Activated naive CD4-positive, alpha-beta T cell treated with anti-CD3 and anti-CD28 coated beads, Interleukin-2, amount 10 ng/mL, durations not matched to agents 7 days and 5 days (primary cell): Measurements from ENCODE around the gene SAMD4B.
A peak's percentile ranks its signal among the peaks of the same experiment; 100 is the strongest.

ENCODE experiments used
- CTCF ChIA-PET: fragments of 350-600 bp; sonication (Branson Sonifier 250); formaldehyde crosslinking; loops from one replicate; lab custom pipeline; 2021; ENCODE audit warnings: antibody characterized with exemption; lab: Charles Lee
- DNase-seq: peaks from one replicate; pipeline ENCODE4 v3.0.0-alpha.2; 2020
- H3K27ac Mint-ChIP-seq: one replicate; pipeline ENCODE4 v1.8.0; 2021; ENCODE audit warnings: mild to moderate bottlenecking, moderate library complexity, mixed read lengths
- H3K27me3 Mint-ChIP-seq: one replicate; pipeline ENCODE4 v1.8.0; 2021; ENCODE audit warnings: mild to moderate bottlenecking, mixed read lengths
- H3K36me3 Mint-ChIP-seq: one replicate; pipeline ENCODE4 v1.8.0; 2021; ENCODE audit warnings: mixed read lengths
- H3K4me1 Mint-ChIP-seq: one replicate; pipeline ENCODE4 v1.8.0; 2021; ENCODE audit warnings: mixed read lengths
- H3K4me3 Mint-ChIP-seq: one replicate; pipeline ENCODE4 v1.8.0; 2021; ENCODE audit warnings: mild to moderate bottlenecking, moderate library complexity, mixed read lengths
- H3K9me3 Mint-ChIP-seq: one replicate; pipeline ENCODE4 v1.8.0; 2021; ENCODE audit warnings: mixed read lengths

Gene SAMD4B

DNA sequence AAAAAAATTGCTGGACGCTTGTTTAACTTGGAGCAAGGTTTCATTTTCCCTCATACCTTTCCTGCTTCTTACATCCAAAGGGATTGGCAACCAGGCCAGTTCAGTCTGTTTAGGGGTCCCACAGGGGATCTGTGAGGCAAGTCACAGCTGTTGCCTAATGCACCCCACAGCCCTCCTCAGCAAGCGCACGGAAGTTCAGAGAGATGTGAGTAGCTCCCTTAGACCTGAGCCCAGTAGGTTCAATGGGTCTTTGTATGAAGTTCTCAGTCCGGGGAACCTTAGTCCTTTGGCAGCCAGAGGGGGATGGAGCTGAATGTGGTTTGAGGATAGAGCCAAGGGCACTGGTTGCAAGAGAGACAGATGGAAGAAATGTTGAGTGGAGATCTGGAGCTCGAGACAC, 13.0 kb downstream of the SAMD4B start:
- H3K4me3 Mint-ChIP-seq, result no peak overlapping the region
- H3K27me3 Mint-ChIP-seq, result no peaks in the 10 kb centered on the region
- H3K27ac Mint-ChIP-seq, result no peak overlapping the region
- H3K36me3 Mint-ChIP-seq, result peaks cover 47% of the 10 kb centered on the region
- no peaks in the 10 kb centered on the region for H3K9me3 Mint-ChIP-seq
- peaks cover 19% of the 10 kb centered on the region for H3K4me1 Mint-ChIP-seq
- CTCF ChIA-PET, result interaction anchor here (1.0 to 1.3 kb wide), 2 partner anchors 9 to 11 kb away, joined by 3 read pairs; no protein-coding TSS in a partner anchor
- no peak for DNase-seq

DNA sequence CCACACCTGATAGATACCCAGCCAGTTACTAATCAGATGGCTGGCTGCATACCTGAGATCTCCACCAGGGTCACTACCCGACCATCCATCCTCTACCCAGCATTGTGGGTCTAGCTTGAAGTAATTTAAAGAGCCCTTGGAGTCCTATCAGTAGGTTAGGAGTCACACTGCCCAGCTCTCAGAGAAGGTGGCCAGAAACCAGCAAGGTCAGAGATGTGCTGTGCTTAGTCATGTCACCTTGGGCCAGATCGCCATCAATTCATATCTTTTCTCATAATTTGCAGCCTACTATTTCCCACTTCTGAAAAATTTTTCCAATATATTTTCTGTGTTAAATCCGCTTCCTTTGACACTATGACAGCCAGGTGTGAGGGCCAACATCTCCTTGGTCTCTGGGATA, 13.9 kb downstream of the SAMD4B start:
- Mint-ChIP-seq H3K27me3 (no peaks in the 10 kb centered on the region), H3K4me3 (no peak overlapping the region), H3K9me3 (no peaks in the 10 kb centered on the region), H3K36me3 (peaks cover 50% of the 10 kb centered on the region), H3K4me1 (peaks cover 18% of the 10 kb centered on the region), H3K27ac (no peak overlapping the region)
- CTCF ChIA-PET, result interaction anchor here (1.0 kb wide), 1 partner anchor 12 kb away, joined by 3 read pairs; no protein-coding TSS in a partner anchor
- DNase-seq, result no peak

DNA sequence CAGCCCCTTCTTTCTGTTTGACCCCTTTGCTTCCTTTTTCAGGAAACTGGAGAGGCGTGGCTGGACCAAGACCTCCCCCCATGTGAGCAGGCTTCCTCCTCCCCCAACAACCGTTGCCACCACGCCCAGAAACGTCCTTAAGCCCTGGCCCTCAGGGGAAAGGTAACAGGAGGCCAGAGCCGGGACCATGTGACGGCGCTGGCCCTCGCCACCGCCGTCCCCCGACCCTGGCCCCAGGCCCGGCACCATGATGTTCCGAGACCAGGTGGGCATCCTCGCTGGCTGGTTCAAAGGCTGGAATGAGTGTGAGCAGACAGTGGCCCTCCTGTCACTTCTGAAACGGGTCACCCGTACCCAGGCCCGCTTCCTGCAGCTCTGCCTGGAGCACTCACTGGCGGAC, 14.4 kb downstream of the SAMD4B start:
- no peak overlapping the region for H3K4me3 Mint-ChIP-seq
- CTCF ChIA-PET, result no interaction called here
- DNase-seq, result no peak
- H3K27me3 Mint-ChIP-seq, result no peaks in the 10 kb centered on the region
- no peaks in the 10 kb centered on the region for H3K9me3 Mint-ChIP-seq
- H3K27ac Mint-ChIP-seq, result no peak overlapping the region
- peaks cover 12% of the 10 kb centered on the region for H3K4me1 Mint-ChIP-seq
- peaks cover 45% of the 10 kb centered on the region for H3K36me3 Mint-ChIP-seq

DNA sequence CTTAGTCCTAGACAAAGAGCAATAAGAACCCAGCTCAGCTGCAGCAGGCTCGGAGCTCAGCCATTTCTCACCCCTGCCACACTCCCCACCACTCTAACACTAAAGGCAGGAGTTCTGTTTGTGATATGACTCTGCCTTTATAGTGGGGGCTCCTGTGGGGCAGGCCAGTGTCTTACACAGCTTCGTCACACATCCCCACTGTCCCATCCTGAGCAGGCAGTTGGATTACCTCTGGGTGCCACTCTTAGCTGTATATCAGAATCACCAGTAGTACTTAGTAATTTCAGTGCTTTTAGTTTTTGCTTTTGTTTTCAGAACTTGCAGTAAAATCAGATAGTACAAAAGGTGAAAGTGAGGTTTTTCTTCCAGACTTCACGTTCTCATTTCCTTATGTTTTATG, 16.8 kb downstream of the SAMD4B start:
- Mint-ChIP-seq H3K36me3 (peaks cover 43% of the 10 kb centered on the region), H3K4me3 (no peak overlapping the region), H3K4me1 (peaks cover 5% of the 10 kb centered on the region), H3K9me3 (no peaks in the 10 kb centered on the region), H3K27me3 (no peaks in the 10 kb centered on the region), H3K27ac (no peak overlapping the region)
- no peak for DNase-seq
- CTCF ChIA-PET, result interaction anchor here (1.3 kb wide), 1 partner anchor 11 kb away, joined by 4 read pairs; no protein-coding TSS in a partner anchor

DNA sequence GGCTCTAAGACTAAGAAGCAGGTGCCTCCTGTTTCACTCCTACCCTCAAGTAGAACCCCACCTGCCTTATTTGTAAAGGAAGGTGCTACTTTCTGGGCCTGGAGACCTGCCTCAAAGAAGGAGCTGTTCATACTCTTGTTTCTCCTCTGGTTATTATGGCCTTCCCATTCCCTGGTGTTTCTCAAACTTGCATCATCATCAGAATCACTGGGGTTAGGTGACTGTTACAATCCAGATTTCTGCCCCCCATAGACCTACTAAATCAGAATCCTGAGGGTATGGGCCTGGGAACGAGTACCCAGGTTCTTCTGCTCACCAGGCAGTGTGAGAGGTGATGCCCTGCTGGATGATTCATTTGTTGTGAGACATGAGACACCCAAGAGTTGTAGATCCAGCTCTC, 18.4 kb downstream of the SAMD4B start:
- Mint-ChIP-seq H3K4me1 (peaks cover 5% of the 10 kb centered on the region), H3K4me3 (no peak overlapping the region), H3K9me3 (no peaks in the 10 kb centered on the region), H3K36me3 (peaks cover 39% of the 10 kb centered on the region), H3K27ac (no peak overlapping the region), H3K27me3 (no peaks in the 10 kb centered on the region)
- CTCF ChIA-PET, result no interaction called here
- DNase-seq, result no peak

DNA sequence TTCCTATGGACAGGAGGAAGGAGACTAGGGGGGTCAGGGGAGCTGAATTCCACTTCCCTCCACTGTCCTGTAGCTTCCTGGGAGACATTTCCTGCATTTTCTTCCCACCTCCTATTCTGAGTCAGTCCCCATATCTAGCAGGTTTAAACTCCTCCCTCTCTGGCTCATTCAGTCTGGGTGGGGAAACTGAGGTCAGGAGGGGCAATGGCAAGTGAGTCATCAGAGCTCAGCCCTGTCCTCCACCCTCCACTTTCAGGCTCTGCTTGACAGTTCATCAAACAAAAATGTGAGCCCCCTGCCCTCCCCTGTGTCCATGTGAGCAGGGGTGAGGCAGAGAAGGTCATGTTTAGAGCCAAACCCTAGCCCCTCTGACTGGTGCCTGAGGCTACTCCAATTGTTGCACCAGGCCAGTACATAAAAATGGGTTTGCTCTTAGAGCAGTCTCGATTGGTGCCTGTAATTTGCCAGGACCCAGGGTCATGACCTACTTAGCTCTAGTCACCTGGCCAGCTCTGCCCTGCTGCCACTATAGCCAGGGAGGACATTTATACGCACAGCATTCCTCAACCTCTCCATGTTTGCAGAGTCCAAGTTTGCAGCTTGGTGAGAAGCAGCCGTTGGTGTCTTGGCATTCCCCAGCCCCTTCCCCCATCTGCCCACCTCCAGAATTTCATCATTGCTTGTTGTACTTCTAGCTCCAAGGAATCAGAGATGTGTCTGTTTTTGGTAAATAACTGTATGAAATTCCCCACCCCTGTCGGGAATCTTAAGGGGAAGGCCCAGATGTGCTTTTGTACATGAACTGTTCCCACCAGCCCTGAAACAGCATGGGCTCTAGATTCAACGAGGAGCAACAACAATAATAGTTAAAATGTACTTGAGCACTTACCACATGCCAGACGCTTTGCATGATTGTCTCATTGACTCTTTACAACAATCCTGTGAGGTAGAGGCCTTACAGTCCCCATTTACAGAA, 20.7 kb downstream of the SAMD4B start:
- Mint-ChIP-seq H3K9me3 (no peaks in the 10 kb centered on the region), H3K27ac (no peak overlapping the region), H3K4me3 (no peak overlapping the region), H3K4me1 (no peaks in the 10 kb centered on the region), H3K36me3 (peaks cover 27% of the 10 kb centered on the region), H3K27me3 (no peaks in the 10 kb centered on the region)
- no peak for DNase-seq
- CTCF ChIA-PET, result interaction anchor here (1.5 kb wide), 1 partner anchor 13 kb away, joined by 4 read pairs; no protein-coding TSS in a partner anchor

DNA sequence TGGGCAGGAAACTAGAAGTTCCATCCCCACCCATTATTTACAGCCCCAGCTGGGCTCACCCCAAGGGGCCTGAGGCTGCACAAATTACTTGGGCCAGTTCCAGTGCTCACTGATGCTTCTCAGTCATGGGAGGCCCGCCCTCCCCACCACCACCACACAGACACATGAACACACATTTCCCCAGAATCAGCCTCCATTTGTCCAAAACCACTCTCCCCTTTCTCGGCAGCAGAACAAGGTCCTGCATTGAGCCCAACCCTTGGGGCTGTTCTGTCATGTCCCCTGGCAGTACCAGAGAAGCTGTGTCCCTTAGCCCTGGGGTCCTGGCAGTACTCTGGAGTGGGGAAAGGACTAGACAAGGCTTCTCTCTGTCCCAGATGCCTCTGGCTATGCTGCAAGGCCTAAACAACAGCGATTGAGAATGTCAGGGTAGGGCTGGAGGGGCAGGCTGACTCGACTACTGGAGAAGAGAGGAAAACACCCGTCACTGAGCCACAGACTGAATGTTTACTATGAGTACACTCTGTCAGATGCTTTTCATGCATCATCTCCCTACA, 21.8 kb downstream of the SAMD4B start:
- Mint-ChIP-seq H3K4me1 (no peaks in the 10 kb centered on the region), H3K9me3 (no peaks in the 10 kb centered on the region), H3K4me3 (no peak overlapping the region), H3K27me3 (no peaks in the 10 kb centered on the region), H3K27ac (no peak overlapping the region), H3K36me3 (peaks cover 28% of the 10 kb centered on the region)
- CTCF ChIA-PET, result interaction anchor here (1.5 kb wide), 1 partner anchor 14 kb away, joined by 4 read pairs; no protein-coding TSS in a partner anchor
- no peak for DNase-seq

DNA sequence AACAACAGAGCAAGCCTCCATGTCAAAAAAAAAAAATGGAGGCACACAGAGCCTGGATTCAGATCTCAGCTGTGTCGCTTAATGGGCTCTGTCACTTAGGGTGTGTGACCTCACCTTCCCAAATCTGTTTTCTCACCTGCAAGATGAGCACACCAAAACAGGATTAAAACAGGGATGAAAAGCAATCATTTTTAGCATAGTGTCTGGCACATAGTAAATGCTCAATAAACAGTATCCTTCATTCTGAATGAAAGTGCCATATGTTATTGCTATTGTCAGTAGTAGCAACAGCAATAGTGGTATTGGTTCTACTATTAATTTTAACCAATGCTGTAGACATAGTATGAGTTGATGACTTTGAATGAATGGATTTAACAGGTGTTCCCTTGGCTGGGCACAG, 23.3 kb downstream of the SAMD4B start:
- no peaks in the 10 kb centered on the region for H3K4me1 Mint-ChIP-seq
- no peak for DNase-seq
- no peaks in the 10 kb centered on the region for H3K9me3 Mint-ChIP-seq
- H3K27me3 Mint-ChIP-seq, result no peaks in the 10 kb centered on the region
- no peak overlapping the region for H3K27ac Mint-ChIP-seq
- no peak overlapping the region for H3K4me3 Mint-ChIP-seq
- H3K36me3 Mint-ChIP-seq, result peaks cover 28% of the 10 kb centered on the region
- CTCF ChIA-PET, result no interaction called here

DNA sequence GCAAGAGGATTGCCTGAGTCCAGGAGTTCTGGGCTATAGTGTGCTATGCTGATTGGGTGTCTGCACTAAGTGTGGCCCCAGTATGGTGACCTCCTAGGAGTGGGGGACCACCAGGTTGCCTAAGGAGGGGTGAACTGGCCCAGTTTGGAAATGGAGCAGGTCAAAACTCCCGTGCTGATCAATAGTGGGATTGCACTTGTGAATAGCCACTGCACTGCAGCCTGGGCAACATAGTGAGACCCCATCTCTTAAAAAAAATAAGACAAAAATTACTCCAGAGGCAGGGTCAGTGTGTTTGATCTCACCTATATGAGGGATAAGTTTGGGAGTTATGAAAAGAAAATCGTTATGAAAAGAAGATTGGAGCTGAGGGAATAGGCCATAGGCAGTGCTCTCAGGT, 27.0 kb downstream of the SAMD4B start:
- no peaks in the 10 kb centered on the region for H3K9me3 Mint-ChIP-seq
- H3K27ac Mint-ChIP-seq, result no peak overlapping the region
- H3K4me3 Mint-ChIP-seq, result no peak overlapping the region
- no peak for DNase-seq
- no peaks in the 10 kb centered on the region for H3K27me3 Mint-ChIP-seq
- CTCF ChIA-PET, result interaction anchor here (1.1 kb wide), 1 partner anchor 10 kb away, joined by 4 read pairs; no protein-coding TSS in a partner anchor
- peaks cover 28% of the 10 kb centered on the region for H3K36me3 Mint-ChIP-seq
- no peaks in the 10 kb centered on the region for H3K4me1 Mint-ChIP-seq

DNA sequence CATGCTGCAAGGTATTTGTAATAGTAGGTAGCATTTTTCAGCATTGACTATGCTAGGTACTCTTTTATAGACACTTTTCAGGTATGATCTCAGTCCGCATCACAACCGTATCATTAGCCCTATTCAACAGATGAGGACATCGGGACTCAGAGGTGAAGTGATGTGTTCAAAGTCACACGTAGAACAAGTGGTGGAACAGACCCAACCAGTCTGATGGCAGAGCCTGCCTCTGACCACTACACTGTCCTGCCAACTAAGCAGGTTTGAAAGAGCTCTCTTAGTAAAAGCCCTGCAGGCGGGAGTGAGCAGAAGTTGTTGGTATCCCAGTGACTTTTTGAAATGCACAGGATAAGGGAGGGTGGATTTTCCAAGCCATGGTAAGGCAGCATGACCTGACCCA, 28.5 kb downstream of the SAMD4B start:
- CTCF ChIA-PET, result no interaction called here
- H3K27ac Mint-ChIP-seq, result peak overlapping the region; percentile 9
- H3K27me3 Mint-ChIP-seq, result no peaks in the 10 kb centered on the region

DNA sequence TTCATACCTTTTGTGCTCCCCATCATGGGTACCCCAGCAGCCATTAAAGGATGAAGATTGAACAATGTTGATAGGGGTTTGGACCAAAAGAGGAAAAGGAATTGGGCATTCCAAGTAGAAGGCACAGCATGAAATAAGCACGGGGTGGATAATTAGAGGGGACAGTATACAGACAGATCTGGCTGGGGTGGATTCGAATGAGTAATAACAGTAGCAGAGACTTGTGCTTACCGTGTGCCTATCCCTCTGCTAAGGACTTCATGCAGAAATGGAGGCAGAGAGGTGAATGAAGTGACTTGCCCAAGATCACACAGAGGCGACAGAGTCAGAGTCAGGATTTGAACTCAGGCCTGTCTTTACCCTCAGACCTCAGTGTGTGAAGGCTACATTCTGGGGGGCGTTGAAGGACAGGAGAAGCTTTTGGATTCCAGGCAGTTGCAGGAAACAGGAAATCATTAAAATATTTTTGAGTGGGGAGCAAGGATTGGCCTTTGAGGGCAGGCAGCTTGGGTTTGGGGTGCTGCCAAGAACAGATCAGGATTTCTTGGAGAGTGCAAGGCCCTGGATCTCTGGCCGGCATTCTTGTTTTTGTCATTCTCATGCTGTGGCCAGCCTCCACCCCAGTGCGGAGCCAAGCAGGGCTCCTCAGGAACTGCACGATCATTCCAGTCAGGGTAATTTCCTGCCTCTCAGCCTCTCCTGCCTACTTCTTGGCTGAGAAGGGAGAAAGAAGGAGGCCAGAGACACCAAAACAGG, 30.0 kb downstream of the SAMD4B start:
- H3K4me1 Mint-ChIP-seq, result no peaks in the 10 kb centered on the region
- H3K36me3 Mint-ChIP-seq, result peaks cover 28% of the 10 kb centered on the region
- no peaks in the 10 kb centered on the region for H3K9me3 Mint-ChIP-seq
- CTCF ChIA-PET, result no interaction called here
- H3K27ac Mint-ChIP-seq, result no peak overlapping the region
- no peaks in the 10 kb centered on the region for H3K27me3 Mint-ChIP-seq
- no peak overlapping the region for H3K4me3 Mint-ChIP-seq
- no peak for DNase-seq

More for the DNA sequence above, 28.5 kb downstream of the SAMD4B start:
- Mint-ChIP-seq H3K9me3 (no peaks in the 10 kb centered on the region), H3K4me3 (no peak overlapping the region), H3K4me1 (no peaks in the 10 kb centered on the region), H3K36me3 (peaks cover 24% of the 10 kb centered on the region)
- DNase-seq, result no peak

DNA sequence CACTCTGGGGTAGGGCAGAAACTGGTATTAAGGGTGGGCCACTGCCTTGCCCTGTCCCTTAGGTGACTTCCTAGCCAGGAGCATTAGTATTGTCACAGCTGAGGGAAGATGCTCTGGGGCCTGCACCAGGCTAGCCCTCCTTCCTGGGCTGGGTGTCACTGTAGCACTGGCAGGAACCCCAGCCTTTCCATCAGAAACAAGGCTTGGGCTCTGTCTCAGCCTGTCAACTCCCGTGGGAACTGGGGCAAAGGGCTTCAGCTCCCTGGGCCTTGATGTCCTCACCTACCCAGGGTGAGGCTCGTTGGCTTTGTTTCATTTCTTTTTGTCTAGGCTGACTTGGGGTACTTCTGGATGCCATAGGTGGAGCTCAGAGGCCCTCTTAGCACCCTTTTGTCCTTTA, 30.7 kb downstream of the SAMD4B start:
- CTCF ChIA-PET, result no interaction called here
- Mint-ChIP-seq H3K27me3 (no peaks in the 10 kb centered on the region), H3K9me3 (no peaks in the 10 kb centered on the region), H3K27ac (no peak overlapping the region), H3K4me3 (no peak overlapping the region), H3K36me3 (peaks cover 32% of the 10 kb centered on the region), H3K4me1 (no peaks in the 10 kb centered on the region)
- DNase-seq, result no peak

DNA sequence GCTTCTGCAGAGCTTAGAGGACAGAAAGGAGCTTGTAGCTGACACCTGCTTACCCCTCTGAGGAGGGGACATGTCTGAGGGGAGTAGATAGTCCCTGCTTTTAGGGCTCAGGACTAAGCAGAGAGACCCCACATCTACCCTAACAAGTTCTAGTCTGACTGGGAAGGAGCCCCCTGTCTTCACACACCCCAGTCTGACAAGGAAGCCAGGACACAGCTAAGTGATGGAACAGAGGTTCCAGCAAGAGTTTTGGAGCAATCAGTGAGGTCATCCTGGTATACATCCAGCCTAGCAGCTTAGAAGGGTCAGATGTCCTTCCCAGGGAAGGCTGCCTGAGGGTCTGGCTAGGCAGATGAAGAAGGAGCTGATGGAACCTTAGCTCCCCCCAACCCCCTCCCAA, 33.7 kb downstream of the SAMD4B start:
- Mint-ChIP-seq H3K27ac (no peak overlapping the region), H3K9me3 (no peaks in the 10 kb centered on the region), H3K4me1 (no peaks in the 10 kb centered on the region), H3K4me3 (no peak overlapping the region), H3K36me3 (peaks cover 26% of the 10 kb centered on the region), H3K27me3 (no peaks in the 10 kb centered on the region)
- no peak for DNase-seq
- CTCF ChIA-PET, result no interaction called here
